SK-N-MC (cell line): ENCODE results near the gene NEDD4L.
"Not testable (repeated sequence)": the region's sequence is repeated elsewhere in the genome, so short reads cannot be mapped to it uniquely, and the experiment has no call there.

Source experiments
- DNase-seq: peaks from one replicate; pipeline ENCODE4 v3.0.0-alpha.2; 2011; ENCODE audit warnings: low read depth, low spot score
- H3K27ac ChIP-seq: fragments of 200-600 bp; sonication (generic); 2 replicates; pipeline ENCODE4 v1.5.1; 2016; ENCODE audit warnings: mixed run types
- H3K36me3 ChIP-seq: fragments of 200-600 bp; sonication (generic); 2 replicates; pipeline ENCODE4 v1.6.1; 2017; ENCODE audit warnings: antibody characterized with exemption, low read length, mixed read lengths; ENCODE audit not compliant: insufficient read depth
- H3K4me3 ChIP-seq: fragments of 200-600 bp; sonication (generic); 2 replicates; pipeline ENCODE4 v1.5.1; 2016
- H3K9ac ChIP-seq: fragments of 200-600 bp; sonication (generic); 2 replicates; pipeline ENCODE4 v1.8.0; 2017; ENCODE audit warnings: mixed run types, mixed read lengths; ENCODE audit not compliant: insufficient read length
- H3K9me3 ChIP-seq: fragments of 200-600 bp; sonication (generic); 2 replicates; pipeline ENCODE4 v1.6.1; 2017; ENCODE audit warnings: low read depth, mild to moderate bottlenecking, antibody characterized with exemption, low read length, moderate library complexity, mixed read lengths
- EZH2 ChIP-seq: fragments of 200-600 bp; sonication (generic); IDR thresholded peaks from one replicate; pipeline ENCODE4 v1.6.1; 2017; ENCODE audit warnings: antibody characterized with exemption
- FOXP2 ChIP-seq: optimal IDR thresholded peaks from 2 replicates; pipeline ENCODE3; 2011; ENCODE audit warnings: mild to moderate bottlenecking, moderate library complexity; ENCODE audit not compliant: insufficient read depth; ENCODE audit errors: extremely low read length, control extremely low read depth
- POLR2AphosphoS5 ChIP-seq: IDR thresholded peaks from 2 replicates; pipeline ENCODE4 v1.6.1; 2012; ENCODE audit warnings: mild to moderate bottlenecking, low read depth, low read length, borderline replicate concordance

NEDD4L gene

GRCh38 chr18:58276789-58277739 lies 233.0 kb downstream of the NEDD4L start:
- DNase-seq, result no peak
- no peak for TF ChIP-seq POLR2AphosphoS5
- no peak for TF ChIP-seq FOXP2
- no peak for TF ChIP-seq EZH2
- no peak overlapping the region for H3K9ac ChIP-seq
- H3K9me3 ChIP-seq, result no peaks in the 10 kb centered on the region
- no peak overlapping the region for H3K4me3 ChIP-seq
- H3K36me3 ChIP-seq, result no peaks in the 10 kb centered on the region
- no peak overlapping the region for H3K27ac ChIP-seq

GRCh38 chr18:58279504-58280175 lies 235.6 kb downstream of the NEDD4L start:
- Histone ChIP-seq H3K4me3 (no peak overlapping the region), H3K36me3 (no peaks in the 10 kb centered on the region), H3K9ac (no peak overlapping the region), H3K27ac (no peak overlapping the region), H3K9me3 (no peaks in the 10 kb centered on the region)
- no peak for DNase-seq
- TF ChIP-seq FOXP2, result no peak

- DNase-seq, result no peak
- no peaks in the 10 kb centered on the region for H3K36me3 ChIP-seq
- no peak overlapping the region for H3K27ac ChIP-seq
- H3K9me3 ChIP-seq, result no peaks in the 10 kb centered on the region
- no peak overlapping the region for H3K4me3 ChIP-seq
- TF ChIP-seq EZH2 (no peak), POLR2AphosphoS5 (no peak), FOXP2 (no peak)
- no peak overlapping the region for H3K9ac ChIP-seq
Measured at GRCh38 chr18:58280191-58280590, 236.2 kb downstream of the NEDD4L start.

GRCh38 chr18:58282872-58283271 lies 238.8 kb downstream of the NEDD4L start:
- H3K36me3 ChIP-seq, H3K9me3 ChIP-seq, H3K27ac ChIP-seq, H3K9ac ChIP-seq, DNase-seq, H3K4me3 ChIP-seq: not testable (repeated sequence)

- H3K9ac ChIP-seq, result no peak overlapping the region
- H3K27ac ChIP-seq, result no peak overlapping the region
- no peak overlapping the region for H3K4me3 ChIP-seq
- H3K9me3 ChIP-seq, result no peaks in the 10 kb centered on the region
- DNase-seq, result no peak
- TF ChIP-seq EZH2 (no peak), POLR2AphosphoS5 (no peak), FOXP2 (no peak)
- H3K36me3 ChIP-seq, result no peaks in the 10 kb centered on the region
Measured at GRCh38 chr18:58284699-58285448, 240.8 kb downstream of the NEDD4L start.

- Histone ChIP-seq H3K9me3 (no peaks in the 10 kb centered on the region), H3K4me3 (no peak overlapping the region), H3K27ac (no peak overlapping the region), H3K36me3 (no peaks in the 10 kb centered on the region), H3K9ac (no peak overlapping the region)
- no peak for TF ChIP-seq EZH2
- no peak for TF ChIP-seq FOXP2
- no peak for DNase-seq
Measured at GRCh38 chr18:58285449-58286130, 241.6 kb downstream of the NEDD4L start.

- Histone ChIP-seq H3K36me3 (no peaks in the 10 kb centered on the region), H3K9me3 (no peaks in the 10 kb centered on the region), H3K27ac (no peak overlapping the region), H3K9ac (no peak overlapping the region), H3K4me3 (no peak overlapping the region)
- TF ChIP-seq EZH2 (no peak), POLR2AphosphoS5 (no peak), FOXP2 (no peak)
- DNase-seq, result no peak
Measured at GRCh38 chr18:58286632-58287352, 242.8 kb downstream of the NEDD4L start.
